Measurements from ENCODE around the gene FBXO40.

Gene FBXO40

DNA sequence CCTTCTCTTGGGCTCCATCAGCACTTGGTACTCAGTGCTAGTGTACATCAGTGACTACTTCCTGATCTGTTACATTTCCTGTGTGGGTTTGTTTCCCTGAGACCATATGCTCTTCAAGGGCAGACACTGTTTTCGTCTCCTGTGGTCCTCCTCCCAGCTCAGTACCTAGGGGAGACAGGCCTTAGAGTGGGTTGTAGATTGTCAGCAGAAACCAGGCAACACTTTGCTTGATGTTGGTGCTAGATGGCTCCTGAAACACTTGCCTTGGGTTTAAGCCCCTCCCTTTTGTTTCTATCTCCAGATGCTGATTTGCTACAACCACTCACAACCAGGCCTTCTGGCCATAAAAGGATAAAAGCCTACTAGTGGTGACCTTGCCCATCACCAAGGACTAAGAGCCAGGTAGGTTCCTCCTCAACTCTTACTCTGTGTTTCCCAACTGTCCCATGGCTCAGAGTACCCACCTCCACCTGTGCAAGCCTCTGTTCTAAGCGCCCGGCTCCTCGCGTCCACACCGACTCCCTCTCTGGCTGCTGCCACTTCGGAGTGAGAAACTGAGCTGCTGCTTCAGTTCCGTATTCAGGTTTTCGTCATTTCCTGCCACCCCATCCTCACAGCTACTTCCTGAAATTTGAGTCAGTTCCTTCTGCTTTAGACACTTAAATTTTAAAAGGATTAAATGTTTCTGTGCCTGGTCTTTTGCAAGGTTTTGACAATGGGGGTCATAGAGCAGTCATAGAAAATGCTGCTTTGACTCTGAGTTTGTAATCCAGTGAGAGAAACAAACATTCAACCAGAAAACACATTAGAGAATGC, 67.4 kb downstream of the FBXO40 start, which contains the start of gene HCLS1:
TSS of gene HCLS1 (minus strand) at position 548 of the 816 bp plus-strand sequence. CDS start 2,556 bp downstream, outside the sequence.
- peak; percentile 5 to 44 for DNase-seq (ENCODE audit: low read depth in 2 of 2)
- TF ChIP-seq, protein P1, sequence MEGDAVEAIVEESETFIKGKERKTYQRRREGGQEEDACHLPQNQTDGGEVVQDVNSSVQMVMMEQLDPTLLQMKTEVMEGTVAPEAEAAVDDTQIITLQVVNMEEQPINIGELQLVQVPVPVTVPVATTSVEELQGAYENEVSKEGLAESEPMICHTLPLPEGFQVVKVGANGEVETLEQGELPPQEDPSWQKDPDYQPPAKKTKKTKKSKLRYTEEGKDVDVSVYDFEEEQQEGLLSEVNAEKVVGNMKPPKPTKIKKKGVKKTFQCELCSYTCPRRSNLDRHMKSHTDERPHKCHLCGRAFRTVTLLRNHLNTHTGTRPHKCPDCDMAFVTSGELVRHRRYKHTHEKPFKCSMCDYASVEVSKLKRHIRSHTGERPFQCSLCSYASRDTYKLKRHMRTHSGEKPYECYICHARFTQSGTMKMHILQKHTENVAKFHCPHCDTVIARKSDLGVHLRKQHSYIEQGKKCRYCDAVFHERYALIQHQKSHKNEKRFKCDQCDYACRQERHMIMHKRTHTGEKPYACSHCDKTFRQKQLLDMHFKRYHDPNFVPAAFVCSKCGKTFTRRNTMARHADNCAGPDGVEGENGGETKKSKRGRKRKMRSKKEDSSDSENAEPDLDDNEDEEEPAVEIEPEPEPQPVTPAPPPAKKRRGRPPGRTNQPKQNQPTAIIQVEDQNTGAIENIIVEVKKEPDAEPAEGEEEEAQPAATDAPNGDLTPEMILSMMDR (IDR thresholded peaks at IDR 0.05; ENCODE audit: low read depth, low read length), result no peak
- peak within 1 kb of the TSS in 1 of 2 donors; percentile 7 for H3K4me3 ChIP-seq (replicated peaks in 1 of 2; ENCODE audit: low read depth in 2 of 2, low read length in 2 of 2)

DNA sequence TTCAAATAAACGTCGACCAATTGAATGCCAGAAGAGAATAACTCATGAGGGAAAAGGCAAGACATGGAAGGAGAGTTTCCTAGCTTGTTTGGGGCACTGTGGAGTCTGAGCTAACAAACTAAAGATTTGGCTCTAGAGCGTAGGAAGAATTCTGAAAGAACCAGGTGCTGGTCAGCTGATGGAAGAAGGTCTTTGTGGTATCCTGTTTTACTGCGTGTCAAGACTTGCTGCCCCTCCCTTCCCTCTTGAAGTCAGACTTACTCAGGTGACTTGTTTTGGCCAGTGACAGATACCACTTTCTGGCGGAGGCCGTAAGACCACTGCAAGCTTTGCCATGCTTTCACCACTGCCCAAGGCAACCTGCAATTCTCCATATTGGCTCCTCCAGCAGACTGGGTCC, 68.2 kb downstream of the FBXO40 start:
- H3K4me3 ChIP-seq (replicated peaks in 1 of 2; ENCODE audit: low read depth in 2 of 2, low read length in 2 of 2), result no peak overlapping the region
- DNase-seq (ENCODE audit: low read depth in 2 of 2), result no peak

DNA sequence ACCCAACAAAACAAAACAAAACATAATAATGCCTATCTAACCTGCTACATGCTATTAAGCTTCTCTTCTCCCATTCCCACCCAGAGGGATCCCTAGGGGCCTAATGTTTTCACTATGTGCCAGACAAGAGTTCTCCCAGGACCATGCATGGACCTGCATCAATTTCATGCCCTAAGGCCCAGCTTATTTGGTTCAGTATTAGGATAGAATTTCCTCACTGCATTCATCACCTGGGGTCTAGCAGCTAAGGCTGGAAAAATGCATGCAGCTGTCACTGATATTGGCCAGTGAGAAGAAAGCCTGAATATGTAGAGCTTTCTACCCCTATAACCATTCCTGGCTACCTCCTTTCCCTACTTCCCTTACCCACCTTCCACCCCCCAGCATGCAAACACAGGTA, 69.6 kb downstream of the FBXO40 start:
- DNase-seq (ENCODE audit: low read depth in 2 of 2), result no peak
- TF ChIP-seq, protein P1 (IDR thresholded peaks at IDR 0.05; ENCODE audit: low read depth, low read length), result no peak
- no peak overlapping the region for H3K4me3 ChIP-seq (replicated peaks in 1 of 2; ENCODE audit: low read depth in 2 of 2, low read length in 2 of 2)

More for the DNA sequence above, 68.2 kb downstream of the FBXO40 start:
- TF ChIP-seq, protein P1 (IDR thresholded peaks at IDR 0.05; ENCODE audit: low read depth, low read length), result no peak

DNA sequence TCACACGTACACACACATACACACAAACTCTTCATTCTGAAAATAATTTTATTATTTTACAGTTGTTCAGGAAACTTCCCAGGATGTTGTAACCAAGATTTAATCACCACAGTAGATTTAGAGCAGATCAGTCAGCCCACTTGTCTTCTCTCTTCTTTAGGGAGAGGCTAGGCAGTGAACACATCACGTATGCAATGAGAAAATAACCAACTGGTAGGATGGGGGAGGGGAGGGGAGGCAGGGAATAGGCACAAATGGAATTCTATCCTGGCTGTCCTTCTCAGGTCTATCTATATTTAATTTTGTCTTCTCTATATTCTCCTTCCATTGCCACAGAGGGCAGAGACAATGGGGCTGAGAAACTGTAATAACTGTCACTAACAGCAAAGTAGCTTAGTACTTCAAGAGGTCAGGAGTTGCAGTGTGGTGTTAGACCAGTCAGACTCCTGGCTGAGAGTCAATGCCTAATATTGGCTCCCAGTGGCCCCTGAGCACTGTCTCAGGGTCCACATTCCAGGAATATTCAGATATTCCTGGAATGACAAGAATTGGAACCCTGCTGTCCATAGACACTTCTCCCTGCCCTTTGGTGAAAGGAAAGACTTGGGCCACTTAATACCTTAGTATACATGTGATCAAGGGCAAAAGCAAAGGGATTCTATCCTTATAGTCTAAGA, 70.1 kb downstream of the FBXO40 start:
- H3K4me3 ChIP-seq (replicated peaks in 1 of 2; ENCODE audit: low read depth in 2 of 2, low read length in 2 of 2), result no peak overlapping the region
- TF ChIP-seq, protein P1 (IDR thresholded peaks at IDR 0.05; ENCODE audit: low read depth, low read length), result no peak
- DNase-seq (ENCODE audit: low read depth in 2 of 2), result no peak

DNA sequence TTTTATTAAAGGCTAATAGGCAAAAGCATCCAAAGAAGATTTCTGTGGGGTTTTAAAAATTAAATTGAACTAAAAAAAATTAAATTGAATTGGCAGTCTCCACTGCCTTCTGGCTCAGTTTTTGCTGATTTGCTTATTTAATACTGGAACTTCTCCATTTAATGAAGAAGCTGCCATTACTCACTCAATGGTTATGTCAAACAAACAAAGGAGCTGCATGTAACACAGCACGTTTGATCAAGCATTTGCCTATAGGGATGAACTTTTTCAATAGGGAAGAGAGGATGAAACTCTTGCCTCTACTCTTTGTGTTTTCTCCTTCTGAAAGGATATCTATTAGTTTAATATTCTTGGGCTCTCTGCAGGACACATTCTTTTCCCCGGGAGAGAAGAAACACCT, 72.3 kb downstream of the FBXO40 start:
- H3K4me3 ChIP-seq (replicated peaks in 1 of 2; ENCODE audit: low read depth in 2 of 2, low read length in 2 of 2), result no peak overlapping the region
- DNase-seq (ENCODE audit: low read depth in 2 of 2), result no peak
- TF ChIP-seq, protein P1 (IDR thresholded peaks at IDR 0.05; ENCODE audit: low read depth, low read length), result no peak

DNA sequence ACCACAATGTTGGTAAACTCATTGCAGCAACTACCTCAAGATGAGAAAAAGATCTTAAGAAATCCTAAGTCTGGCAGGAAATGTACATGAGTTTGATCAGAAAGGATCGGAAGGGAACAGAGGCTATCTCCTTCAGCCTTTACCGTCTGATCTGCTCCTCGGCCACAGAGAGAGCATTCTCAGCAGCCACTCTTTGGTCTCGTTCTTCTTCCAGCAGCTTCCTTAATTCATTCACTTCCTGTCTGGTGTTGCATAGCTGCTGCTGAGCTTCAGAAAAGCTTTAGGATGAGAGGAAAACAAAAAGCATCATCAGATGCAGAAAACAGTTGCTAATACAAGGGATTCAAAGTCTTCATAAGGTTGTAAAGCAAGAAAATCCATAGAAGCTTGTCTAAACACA, 74.2 kb downstream of the FBXO40 start:
- H3K4me3 ChIP-seq (replicated peaks in 1 of 2; ENCODE audit: low read depth in 2 of 2, low read length in 2 of 2), result no peak overlapping the region
- no peak for DNase-seq (ENCODE audit: low read depth in 2 of 2)
- TF ChIP-seq, protein P1 (IDR thresholded peaks at IDR 0.05; ENCODE audit: low read depth, low read length), result no peak
